ENCODE results near the gene ZMAT5.

The ZMAT5 gene

GRCh38 chr22:29702000-29702930 lies 64.5 kb downstream of the ZMAT5 start:
- DNase-seq = no peak
- Mint-ChIP-seq H3K4me3 (no peak overlapping the region), H3K9me3 (no peaks in the 10 kb centered on the region), H3K27ac (no peak overlapping the region), H3K4me1 (ENCODE audit: low read depth in 2 of 2) (no peaks in the 10 kb centered on the region), H3K27me3 (peaks cover 0 to 27% of the 10 kb centered on the region in 2 donors), H3K36me3 (ENCODE audit: insufficient read depth) (peaks cover 8% of the 10 kb centered on the region)
- no peak for ATAC-seq (replicated peaks)

- Mint-ChIP-seq H3K4me1 (ENCODE audit: low read depth in 2 of 2) (no peaks in the 10 kb centered on the region), H3K27ac (no peak overlapping the region), H3K4me3 (no peak overlapping the region), H3K36me3 (ENCODE audit: insufficient read depth) (peaks cover 13% of the 10 kb centered on the region), H3K9me3 (no peaks in the 10 kb centered on the region), H3K27me3 (peaks cover 0 to 20% of the 10 kb centered on the region in 2 donors)
- no peak for DNase-seq
- ATAC-seq (replicated peaks) = no peak
These were observed 65.4 kb downstream of the ZMAT5 start for GRCh38 chr22:29701155-29701999.

- no peak overlapping the region for H3K4me3 Mint-ChIP-seq
- H3K9me3 Mint-ChIP-seq = no peaks in the 10 kb centered on the region
- peaks cover 19% of the 10 kb centered on the region for H3K36me3 Mint-ChIP-seq (ENCODE audit: insufficient read depth)
- no peak for DNase-seq
- H3K4me1 Mint-ChIP-seq (ENCODE audit: low read depth in 2 of 2) = no peaks in the 10 kb centered on the region
- ATAC-seq (replicated peaks) = no peak
- no peak overlapping the region for H3K27ac Mint-ChIP-seq
- H3K27me3 Mint-ChIP-seq = peaks cover 0 to 20% of the 10 kb centered on the region in 2 donors
These were observed 66.0 kb downstream of the ZMAT5 start for GRCh38 chr22:29700900-29701154.

- Mint-ChIP-seq H3K9me3 (no peaks in the 10 kb centered on the region), H3K4me1 (ENCODE audit: low read depth in 2 of 2) (no peaks in the 10 kb centered on the region), H3K4me3 (no peak overlapping the region), H3K36me3 (ENCODE audit: insufficient read depth) (peaks cover 19% of the 10 kb centered on the region), H3K27me3 (peaks cover 0 to 20% of the 10 kb centered on the region in 2 donors), H3K27ac (no peak overlapping the region)
- no peak for ATAC-seq (replicated peaks)
- DNase-seq = no peak
These were observed 66.5 kb downstream of the ZMAT5 start for GRCh38 chr22:29700206-29700899.

GRCh38 chr22:29697853-29698598 lies 68.8 kb downstream of the ZMAT5 start:
- no peaks in the 10 kb centered on the region for H3K9me3 Mint-ChIP-seq
- no peaks in the 10 kb centered on the region for H3K4me1 Mint-ChIP-seq (ENCODE audit: low read depth in 2 of 2)
- no peak overlapping the region for H3K27ac Mint-ChIP-seq
- peaks cover 19% of the 10 kb centered on the region for H3K36me3 Mint-ChIP-seq (ENCODE audit: insufficient read depth)
- H3K4me3 Mint-ChIP-seq = no peak overlapping the region
- peaks cover 0 to 12% of the 10 kb centered on the region in 2 donors for H3K27me3 Mint-ChIP-seq
- ATAC-seq (replicated peaks) = no peak
- DNase-seq = no peak

GRCh38 chr22:29695129-29695926 lies 71.5 kb downstream of the ZMAT5 start:
- Mint-ChIP-seq H3K4me1 (ENCODE audit: low read depth in 2 of 2) (no peaks in the 10 kb centered on the region), H3K27me3 (no peaks in the 10 kb centered on the region), H3K9me3 (no peaks in the 10 kb centered on the region), H3K36me3 (ENCODE audit: insufficient read depth) (peaks cover 19% of the 10 kb centered on the region), H3K27ac (no peak overlapping the region), H3K4me3 (no peak overlapping the region)
- DNase-seq (no peak), ATAC-seq (replicated peaks) (no peak)

GRCh38 chr22:29693671-29694070 lies 73.1 kb downstream of the ZMAT5 start:
- DNase-seq (no peak), ATAC-seq (replicated peaks) (no peak)
- Mint-ChIP-seq H3K4me1 (ENCODE audit: low read depth in 2 of 2) (no peaks in the 10 kb centered on the region), H3K4me3 (no peak overlapping the region), H3K27me3 (no peaks in the 10 kb centered on the region), H3K36me3 (ENCODE audit: insufficient read depth) (peaks cover 22% of the 10 kb centered on the region), H3K27ac (no peak overlapping the region), H3K9me3 (no peaks in the 10 kb centered on the region)

- no peak for ATAC-seq (replicated peaks)
- no peaks in the 10 kb centered on the region for H3K9me3 Mint-ChIP-seq
These were observed 73.6 kb downstream of the ZMAT5 start for GRCh38 chr22:29693161-29693560.

GRCh38 chr22:29692327-29692640 lies 74.5 kb downstream of the ZMAT5 start:
- H3K4me3 Mint-ChIP-seq = no peak overlapping the region
- no peak for ATAC-seq (replicated peaks)
- DNase-seq = no peak
- no peaks in the 10 kb centered on the region for H3K9me3 Mint-ChIP-seq
- no peak overlapping the region for H3K27ac Mint-ChIP-seq
- H3K27me3 Mint-ChIP-seq = no peaks in the 10 kb centered on the region
- H3K36me3 Mint-ChIP-seq (ENCODE audit: insufficient read depth) = peaks cover 14% of the 10 kb centered on the region
- H3K4me1 Mint-ChIP-seq (ENCODE audit: low read depth in 2 of 2) = no peaks in the 10 kb centered on the region

More at GRCh38 chr22:29693161-29693560, 73.6 kb downstream of the ZMAT5 start:
- Mint-ChIP-seq H3K27me3 (no peaks in the 10 kb centered on the region), H3K4me1 (ENCODE audit: low read depth in 2 of 2) (no peaks in the 10 kb centered on the region), H3K4me3 (no peak overlapping the region), H3K27ac (peak overlapping the region in 1 of 2 donors; percentile 4), H3K36me3 (ENCODE audit: insufficient read depth) (peaks cover 19% of the 10 kb centered on the region)
- DNase-seq = no peak

- no peaks in the 10 kb centered on the region for H3K27me3 Mint-ChIP-seq
- no peaks in the 10 kb centered on the region for H3K9me3 Mint-ChIP-seq
- ATAC-seq (replicated peaks) (no peak), DNase-seq (no peak)
- peaks cover 14% of the 10 kb centered on the region for H3K36me3 Mint-ChIP-seq (ENCODE audit: insufficient read depth)
- H3K27ac Mint-ChIP-seq = peak overlapping the region in 1 of 2 donors; percentile 23
- H3K4me1 Mint-ChIP-seq (ENCODE audit: low read depth in 2 of 2) = no peaks in the 10 kb centered on the region
- H3K4me3 Mint-ChIP-seq = no peak overlapping the region
These were observed 75.0 kb downstream of the ZMAT5 start for GRCh38 chr22:29691636-29692326.

- ATAC-seq (replicated peaks) (no peak), DNase-seq (no peak)
- Mint-ChIP-seq H3K27ac (peak overlapping the region in 1 of 2 donors; percentile 23), H3K9me3 (no peaks in the 10 kb centered on the region), H3K27me3 (no peaks in the 10 kb centered on the region), H3K4me3 (no peak overlapping the region), H3K36me3 (ENCODE audit: insufficient read depth) (peaks cover 7% of the 10 kb centered on the region), H3K4me1 (ENCODE audit: low read depth in 2 of 2) (no peaks in the 10 kb centered on the region)
These were observed 76.3 kb downstream of the ZMAT5 start for GRCh38 chr22:29690476-29690875.

- Mint-ChIP-seq H3K4me3 (no peak overlapping the region), H3K27ac (peak overlapping the region in 1 of 2 donors; percentile 65), H3K4me1 (ENCODE audit: low read depth in 2 of 2) (no peaks in the 10 kb centered on the region), H3K27me3 (no peaks in the 10 kb centered on the region), H3K36me3 (ENCODE audit: insufficient read depth) (peaks cover 12% of the 10 kb centered on the region), H3K9me3 (no peaks in the 10 kb centered on the region)
- DNase-seq (peak in 1 of 3 experiments; percentile 24), ATAC-seq (replicated peaks) (no peak)
These were observed 77.0 kb downstream of the ZMAT5 start for GRCh38 chr22:29689880-29690213.
